Nephron (organoid): ENCODE measurements around the gene PDIA3.
"Not testable (repeated sequence)": the region's sequence is repeated elsewhere in the genome, so short reads cannot be mapped to it uniquely, and the experiment has no call there.

Experiments used
- H3K27ac Mint-ChIP-seq, 3 experiments: 2 replicates each; pipeline ENCODE4 v1.8.0; 2020; ENCODE audit warnings: mixed read lengths in 3 of 3, mild to moderate bottlenecking in 2 of 3, moderate library complexity in 1 of 3
- H3K27me3 Mint-ChIP-seq: 2 replicates; pipeline ENCODE4 v1.8.0; 2021; ENCODE audit warnings: low read depth, mild to moderate bottlenecking, moderate library complexity, mixed read lengths
- H3K36me3 Mint-ChIP-seq: 2 replicates; pipeline ENCODE4 v1.8.0; 2020; ENCODE audit warnings: low read depth, mixed read lengths
- H3K4me1 Mint-ChIP-seq: 2 replicates; pipeline ENCODE4 v1.8.0; 2020; ENCODE audit warnings: mixed read lengths
- H3K4me3 Mint-ChIP-seq, 3 experiments: 2 replicates each; pipeline ENCODE4 v1.8.0; 2020; ENCODE audit warnings: mild to moderate bottlenecking in 3 of 3, mixed read lengths in 3 of 3, moderate library complexity in 2 of 3
- H3K9me3 Mint-ChIP-seq: 2 replicates; pipeline ENCODE4 v1.8.0; 2020; ENCODE audit warnings: mixed read lengths
- CTCF ChIP-seq, 3 experiments: fragments of 200-600 bp; sonication (generic); IDR thresholded peaks; one replicate each; pipeline ENCODE4 v1.5.0; 2021; ENCODE audit warnings: antibody characterized with exemption in 3 of 3; ENCODE audit not compliant: unreplicated experiment in 3 of 3

Gene PDIA3

GRCh38 chr15:43735416-43735815 lies 10.8 kb upstream of the PDIA3 start:
- H3K27ac Mint-ChIP-seq, result no peak overlapping the region
- no peaks in the 10 kb centered on the region for H3K36me3 Mint-ChIP-seq
- peaks cover 13% of the 10 kb centered on the region for H3K27me3 Mint-ChIP-seq
- no peak for TF ChIP-seq CTCF (IDR thresholded peaks at IDR 0.05; ENCODE audit: unreplicated experiment in 3 of 3)
- no peak overlapping the region for H3K4me3 Mint-ChIP-seq
- no peaks in the 10 kb centered on the region for H3K9me3 Mint-ChIP-seq
- H3K4me1 Mint-ChIP-seq, result no peaks in the 10 kb centered on the region

GRCh38 chr15:43746903-43747309 lies 668 bp downstream of the PDIA3 start:
- H3K27me3 Mint-ChIP-seq, H3K9me3 Mint-ChIP-seq: not testable (repeated sequence)
- peak overlapping the region; percentile 95 to 98 (median 96) for H3K27ac Mint-ChIP-seq
- H3K36me3 Mint-ChIP-seq, result peaks cover 15% of the 10 kb centered on the region
- peak overlapping the region; percentile 93 to 98 (median 98) for H3K4me3 Mint-ChIP-seq
- H3K4me1 Mint-ChIP-seq, result peaks cover 23% of the 10 kb centered on the region

- Mint-ChIP-seq H3K4me1 (peaks cover 28% of the 10 kb centered on the region), H3K9me3 (no peaks in the 10 kb centered on the region), H3K36me3 (peaks cover 19% of the 10 kb centered on the region), H3K4me3 (peak overlapping the region; percentile 93 to 98 (median 98)), H3K27me3 (no peaks in the 10 kb centered on the region), H3K27ac (no peak overlapping the region)
- TF ChIP-seq CTCF (IDR thresholded peaks at IDR 0.05; ENCODE audit: unreplicated experiment in 3 of 3), result no peak
Observed at GRCh38 chr15:43748376-43748775, 2.1 kb downstream of the PDIA3 start.

DNA sequence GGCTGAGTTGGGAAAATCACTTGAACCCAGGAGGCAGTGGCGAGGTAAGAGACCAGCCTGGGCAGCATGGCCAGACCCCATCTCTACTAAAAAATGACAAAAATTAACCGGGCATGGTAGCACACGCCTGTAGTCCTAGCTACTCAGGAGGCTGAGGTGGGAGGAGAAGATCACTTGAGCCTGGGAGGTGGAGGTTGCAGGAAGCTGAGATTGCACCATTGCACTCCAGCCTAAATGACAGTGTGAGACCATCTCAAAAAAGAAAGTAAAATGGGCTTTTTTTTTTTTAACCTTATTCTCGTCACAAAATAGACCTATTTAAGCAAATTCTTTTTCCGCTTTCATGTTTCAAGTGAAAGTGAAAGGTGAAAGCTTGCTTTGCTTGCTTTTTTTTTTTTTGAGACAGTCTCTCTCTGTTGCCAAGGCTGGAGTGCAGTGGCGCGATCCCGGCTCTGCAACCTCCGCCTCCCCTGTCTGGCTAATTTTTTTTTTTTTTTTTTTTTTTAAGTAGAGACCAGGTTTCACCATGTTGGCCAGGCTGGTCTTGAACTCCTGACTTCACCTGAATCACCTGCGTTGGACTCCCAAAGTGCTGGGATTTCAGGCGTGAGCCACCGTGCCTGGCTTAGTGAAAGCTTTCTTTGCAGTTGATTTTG lies 3.6 kb downstream of the PDIA3 start:
- peaks cover 28% of the 10 kb centered on the region for H3K4me1 Mint-ChIP-seq
- H3K9me3 Mint-ChIP-seq, result no peaks in the 10 kb centered on the region
- no peak for TF ChIP-seq CTCF (IDR thresholded peaks at IDR 0.05; ENCODE audit: unreplicated experiment in 3 of 3)
- no peak overlapping the region for H3K27ac Mint-ChIP-seq
- H3K4me3 Mint-ChIP-seq, result no peak overlapping the region
- H3K36me3 Mint-ChIP-seq, result peaks cover 29% of the 10 kb centered on the region
- no peaks in the 10 kb centered on the region for H3K27me3 Mint-ChIP-seq

GRCh38 chr15:43751885-43752284 lies 5.6 kb downstream of the PDIA3 start:
- Mint-ChIP-seq H3K36me3 (peaks cover 44% of the 10 kb centered on the region), H3K9me3 (no peaks in the 10 kb centered on the region), H3K27me3 (no peaks in the 10 kb centered on the region), H3K4me1 (peaks cover 28% of the 10 kb centered on the region), H3K4me3 (peak overlapping the region in 1 of 3 experiments; percentile 1), H3K27ac (no peak overlapping the region)
- TF ChIP-seq CTCF (IDR thresholded peaks at IDR 0.05; ENCODE audit: unreplicated experiment in 3 of 3), result no peak

DNA sequence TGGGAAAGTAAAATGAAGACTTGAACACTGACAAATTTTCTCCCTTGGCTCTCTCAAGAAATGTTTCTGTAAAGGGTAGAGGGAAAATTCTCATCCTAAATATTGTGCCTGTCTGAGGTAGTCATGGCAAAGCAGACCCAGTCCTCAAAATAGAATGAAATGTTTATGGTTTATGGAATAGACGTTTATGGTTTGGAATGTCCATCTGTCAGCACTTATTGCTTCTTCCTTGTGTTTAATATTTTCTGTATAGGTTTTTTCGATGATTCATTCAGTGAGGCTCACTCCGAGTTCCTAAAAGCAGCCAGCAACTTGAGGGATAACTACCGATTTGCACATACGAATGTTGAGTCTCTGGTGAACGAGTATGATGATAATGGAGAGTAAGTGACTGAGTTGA lies 16.6 kb downstream of the PDIA3 start:
- Mint-ChIP-seq H3K4me1 (no peaks in the 10 kb centered on the region), H3K27me3 (no peaks in the 10 kb centered on the region), H3K36me3 (peaks cover 69% of the 10 kb centered on the region), H3K9me3 (no peaks in the 10 kb centered on the region), H3K4me3 (no peak overlapping the region), H3K27ac (no peak overlapping the region)
- no peak for TF ChIP-seq CTCF (IDR thresholded peaks at IDR 0.05; ENCODE audit: unreplicated experiment in 3 of 3)
